ENCODE measurements around the gene DDX23. TPM values are rescaled to one million over a fixed set of nuclear protein-coding genes. Genes with fewer than 3 reads are reported as not detected.
"Not testable (repeated sequence)": the region's sequence is repeated elsewhere in the genome, so short reads cannot be mapped to it uniquely, and the experiment has no call there.

The DDX23 gene
- total RNA-seq, 1 donor = 64.3 TPM

DNA sequence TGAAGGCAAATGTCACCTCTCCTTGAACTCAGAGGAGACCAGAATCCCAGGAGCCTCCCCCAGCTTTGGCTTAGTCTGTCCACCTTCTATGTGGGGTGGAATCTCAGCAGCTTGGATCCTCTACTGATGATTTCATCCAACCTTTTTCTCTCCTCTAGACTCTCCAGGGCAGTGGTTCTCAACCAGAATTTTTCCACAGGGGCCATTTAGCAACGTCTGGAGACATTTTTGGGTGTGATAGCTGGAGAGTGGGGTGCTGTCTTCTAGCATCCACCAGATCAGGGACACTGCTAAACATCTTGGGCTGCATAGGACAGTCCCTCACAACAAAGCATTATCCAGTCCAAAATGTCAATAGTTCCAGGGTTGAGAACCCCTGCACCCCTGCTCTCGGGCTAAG is 4.4 kb upstream of the DDX23 start:
- no peak for DNase-seq (ENCODE audit: low read depth)
- no peak overlapping the region for H3K4me3 ChIP-seq (ENCODE audit: low read depth, low read length)
- no peak for TF ChIP-seq CTCF (IDR thresholded peaks at IDR 0.05; ENCODE audit: insufficient read depth, low read depth, low read length)

DNA sequence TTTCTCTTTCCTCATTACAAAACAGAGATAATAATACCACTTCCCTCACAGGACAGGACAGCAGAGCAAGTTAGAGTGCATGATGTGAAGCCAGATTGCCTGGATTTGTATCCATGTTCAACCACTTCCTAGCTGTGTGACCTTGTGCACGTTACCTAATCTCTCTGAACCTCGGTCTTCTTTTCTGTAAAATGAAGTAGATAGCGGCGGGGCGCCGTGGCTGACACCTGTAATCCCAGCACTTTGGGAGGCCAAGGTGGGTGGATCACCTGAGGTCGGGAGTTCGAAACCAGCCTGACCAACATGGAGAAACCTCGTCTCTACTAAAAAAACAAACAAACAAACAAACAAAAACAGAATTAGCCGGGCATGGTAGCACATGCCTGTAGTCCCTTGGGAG is 3.0 kb upstream of the DDX23 start:
- not testable (repeated sequence) for H3K4me3 ChIP-seq (ENCODE audit: low read depth, low read length); DNase-seq (ENCODE audit: low read depth)

GRCh38 chr12:48854488-48854887 is 2.5 kb upstream of the DDX23 start:
- no peak for DNase-seq (ENCODE audit: low read depth)
- no peak for TF ChIP-seq CTCF (IDR thresholded peaks at IDR 0.05; ENCODE audit: insufficient read depth, low read depth, low read length)
- H3K4me3 ChIP-seq (ENCODE audit: low read depth, low read length) = no peak overlapping the region

DNA sequence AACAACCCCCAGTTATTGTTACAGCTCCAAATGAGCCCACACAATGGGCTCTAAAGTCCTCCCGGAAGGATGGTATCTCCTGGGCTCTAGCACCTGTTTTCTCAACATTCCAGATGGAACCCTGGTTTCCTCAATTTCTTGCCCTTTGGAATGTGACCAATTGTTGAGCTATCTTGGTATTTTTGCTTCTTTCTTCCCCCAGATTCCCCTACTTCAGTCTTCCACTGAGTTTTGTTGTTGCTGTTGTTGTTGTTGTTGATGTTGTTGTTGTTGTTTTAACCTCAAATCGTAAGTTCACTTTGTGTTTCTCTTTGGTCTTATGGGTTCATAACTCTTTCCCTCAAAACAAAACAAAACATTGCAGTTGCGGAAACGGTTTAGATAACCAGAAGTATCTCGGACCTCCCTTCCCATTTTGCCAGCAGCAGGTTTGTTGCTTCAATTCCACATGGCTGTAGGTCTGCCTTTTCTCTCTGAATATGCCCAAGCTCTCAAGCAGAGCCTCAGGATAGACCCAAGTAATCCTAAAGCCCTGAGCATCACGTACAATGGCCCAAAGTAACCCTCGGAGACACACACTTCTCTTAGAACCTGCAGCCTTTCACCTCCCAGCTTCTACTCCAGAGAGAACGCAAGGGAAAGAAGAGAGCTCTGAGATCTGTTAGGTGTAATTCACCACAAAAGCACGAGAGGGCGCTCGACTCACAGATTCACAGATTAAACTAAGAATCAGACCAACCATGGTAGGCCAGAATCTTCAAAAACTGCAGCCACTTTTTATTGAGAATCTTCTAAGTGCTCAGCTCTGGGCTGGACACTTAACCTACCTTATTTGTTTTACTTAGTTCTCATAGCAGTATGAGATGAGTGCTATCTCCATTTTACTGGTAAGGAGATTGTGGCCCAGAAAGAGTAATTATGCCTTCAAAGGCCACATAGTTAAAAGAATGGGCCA is 1.0 kb upstream of the DDX23 start:
- peak; percentile 81 for TF ChIP-seq CTCF (IDR thresholded peaks at IDR 0.05; ENCODE audit: insufficient read depth, low read depth, low read length)
- peak; percentile 92 for DNase-seq (ENCODE audit: low read depth)
- peak overlapping the region; percentile 91 for H3K4me3 ChIP-seq (ENCODE audit: low read depth, low read length)

GRCh38 chr12:48842021-48842420 is 9.9 kb downstream of the DDX23 start:
- H3K4me3 ChIP-seq (ENCODE audit: low read depth, low read length); DNase-seq (ENCODE audit: low read depth): not testable (repeated sequence)

DNA sequence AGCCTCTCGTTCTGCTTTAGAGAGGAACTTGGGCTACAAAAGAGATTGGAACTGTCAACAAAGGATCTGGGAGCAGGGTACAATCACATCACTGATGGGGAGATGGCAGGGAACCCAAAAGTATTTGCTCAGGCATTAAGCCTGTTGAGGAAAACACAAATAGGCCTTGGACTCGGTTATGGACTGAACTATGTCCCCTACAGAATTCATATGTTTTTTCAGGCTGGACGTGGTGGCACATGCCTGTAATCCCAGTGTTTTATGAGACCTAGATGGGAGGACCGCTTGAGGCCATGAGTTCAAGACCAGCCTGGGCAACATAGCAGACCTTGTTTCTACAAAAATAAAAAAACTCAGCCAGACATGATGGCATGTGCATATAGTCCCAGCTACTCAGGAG is 13.9 kb downstream of the DDX23 start:
- TF ChIP-seq CTCF (IDR thresholded peaks at IDR 0.05; ENCODE audit: insufficient read depth, low read depth, low read length) = no peak
- DNase-seq (ENCODE audit: low read depth) = no peak

DNA sequence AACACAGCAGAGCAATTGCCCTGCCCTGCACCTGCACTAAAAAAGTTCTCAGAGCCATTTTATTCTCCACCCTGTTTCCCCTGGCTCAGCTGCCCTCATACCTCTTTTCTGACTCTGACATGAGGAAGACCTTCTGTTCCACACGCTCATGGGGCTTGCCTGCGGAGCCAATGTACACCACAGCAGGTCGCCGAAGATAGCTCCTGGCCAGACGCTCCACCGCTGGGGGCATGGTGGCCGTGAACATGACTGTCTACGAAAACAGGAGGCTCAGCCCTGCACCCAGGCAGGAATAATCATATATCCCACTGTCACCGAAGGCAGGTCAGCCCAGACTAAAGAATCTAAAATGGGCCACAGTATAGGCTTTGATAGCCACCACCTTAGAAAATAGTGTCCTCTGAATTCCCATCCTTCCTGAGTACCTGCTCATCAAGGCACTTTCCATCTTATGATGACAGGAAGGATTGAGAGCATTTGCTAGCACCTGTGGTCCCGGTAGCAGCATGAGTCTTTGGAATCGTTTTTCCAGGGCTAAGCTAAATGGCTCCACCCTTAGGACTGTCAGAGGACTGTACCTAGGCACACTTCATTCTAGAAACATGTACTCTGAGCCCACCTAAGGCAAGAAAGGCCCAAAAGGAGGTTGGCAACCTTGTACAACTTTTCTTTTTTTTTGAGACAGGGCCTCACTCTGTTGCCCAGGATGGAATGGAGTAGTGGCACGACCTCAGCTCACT is 19.5 kb downstream of the DDX23 start:
- no peak for TF ChIP-seq CTCF (IDR thresholded peaks at IDR 0.05; ENCODE audit: insufficient read depth, low read depth, low read length)
- DNase-seq (ENCODE audit: low read depth) = no peak
- no peak overlapping the region for H3K4me3 ChIP-seq (ENCODE audit: low read depth, low read length)

More for the DNA sequence above, 13.9 kb downstream of the DDX23 start:
- no peak overlapping the region for H3K4me3 ChIP-seq (ENCODE audit: low read depth, low read length)

All from fibroblast of villous mesenchyme (primary cell).